Effector CD8-positive, alpha-beta T cell (primary cell): ENCODE data around the gene ARL5C.
"Not testable (repeated sequence)": the region's sequence is repeated elsewhere in the genome, so short reads cannot be mapped to it uniquely, and the experiment has no call there.

Experiments
- DNase-seq: peaks from one replicate; lab custom pipeline; 2025; lab: John Stamatoyannopoulos, UW

Gene ARL5C

GRCh38 chr17:39141294-39141693 is 24.7 kb downstream of the ARL5C start:
- DNase-seq = no peak

- DNase-seq = no peak
Observed at GRCh38 chr17:39139561-39139960, 26.4 kb downstream of the ARL5C start.

- no peak for DNase-seq
Observed at GRCh38 chr17:39139161-39139511, 26.8 kb downstream of the ARL5C start.

DNA sequence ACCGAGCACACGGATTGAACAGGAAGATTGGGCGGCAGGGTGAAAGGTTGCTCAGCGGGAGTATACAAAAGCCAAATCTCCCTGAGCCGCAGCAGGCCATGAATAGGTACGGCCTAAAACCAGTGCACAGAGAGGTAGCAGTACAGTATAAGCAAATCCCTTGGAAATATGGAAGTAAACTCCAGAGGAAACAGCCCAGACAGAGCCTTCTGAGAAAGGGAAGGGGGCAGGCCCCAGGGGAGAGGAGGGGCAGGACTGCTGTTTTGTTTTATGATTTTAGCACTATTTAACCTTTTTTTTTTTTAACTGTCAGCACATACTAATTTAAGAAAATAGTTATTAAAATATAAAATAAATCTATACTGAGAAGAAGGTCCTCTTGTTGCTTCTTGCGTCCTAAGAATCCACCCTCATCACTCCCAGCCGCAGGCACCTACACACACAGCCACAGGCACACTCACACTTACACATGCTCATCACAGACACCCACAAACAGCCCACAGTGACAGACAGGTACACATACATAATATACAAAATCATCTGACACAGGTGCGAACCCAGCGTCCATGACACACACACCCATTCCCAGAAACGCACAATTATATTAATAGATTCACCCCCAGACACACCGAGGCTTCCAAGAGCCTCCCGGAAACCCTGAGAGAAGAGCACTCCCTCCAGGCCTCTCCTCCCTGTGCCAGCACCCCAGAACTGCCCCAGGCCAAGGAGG is 27.4 kb downstream of the ARL5C start:
- DNase-seq = no peak

DNA sequence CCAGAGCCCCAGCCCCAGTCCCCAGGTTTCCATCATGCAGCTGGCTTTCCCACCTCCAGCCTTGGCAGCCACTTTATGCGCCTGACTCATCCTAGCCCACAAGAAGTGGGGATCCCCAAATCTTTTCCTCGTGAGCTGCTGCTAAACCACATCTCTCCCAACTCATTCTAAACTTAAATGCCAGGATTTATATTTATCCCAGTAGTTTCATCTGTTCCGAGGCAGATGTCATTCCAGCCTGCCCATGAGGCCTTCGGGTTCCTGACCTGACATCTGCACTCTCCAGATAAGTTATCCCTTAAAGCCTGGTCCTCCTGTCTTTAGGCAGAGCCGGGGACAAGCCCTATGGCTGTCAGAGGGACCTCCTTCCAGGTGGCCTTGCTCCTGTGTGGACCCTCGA is 31.1 kb downstream of the ARL5C start:
- DNase-seq = no peak

DNA sequence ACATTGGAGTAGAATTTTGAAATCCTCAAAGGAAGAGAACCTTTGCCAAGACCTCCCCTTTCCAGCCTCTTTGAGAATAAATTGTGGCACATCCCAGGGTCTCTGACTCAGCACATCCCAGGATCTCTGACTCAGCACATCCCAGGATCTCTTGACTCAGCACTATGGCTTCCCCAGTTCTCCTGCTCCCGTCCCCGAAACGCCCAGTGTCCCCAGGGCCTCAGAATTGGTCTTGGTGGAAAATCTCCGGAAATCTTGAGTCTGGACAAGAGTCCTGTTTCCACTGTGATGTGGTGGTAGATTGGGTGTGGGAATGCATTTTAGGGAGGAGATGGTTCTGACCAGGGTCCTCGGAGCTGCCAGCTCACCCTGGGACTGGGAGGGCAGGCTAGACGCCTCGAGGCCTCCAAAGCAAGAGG is 33.8 kb downstream of the ARL5C start:
- no peak for DNase-seq

DNA sequence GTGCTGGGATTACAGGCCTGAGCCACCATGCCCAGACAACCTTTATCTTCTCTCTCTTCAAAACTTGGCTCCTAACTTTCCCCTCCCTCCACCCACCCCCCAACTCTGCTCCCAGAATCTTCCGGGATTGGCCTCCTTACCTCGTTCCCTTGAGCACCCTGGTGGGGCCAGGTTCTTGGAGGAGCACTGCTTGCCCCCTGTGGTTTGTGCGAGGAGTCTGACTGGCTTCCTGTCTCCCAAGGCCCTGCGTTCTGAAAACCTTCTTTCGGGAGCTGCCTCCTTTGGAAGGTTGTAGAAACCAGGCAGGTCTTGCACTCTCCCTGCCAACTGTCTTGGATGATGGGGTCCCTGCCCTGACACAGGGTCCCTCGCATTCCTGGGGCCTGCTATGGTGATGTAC is 34.3 kb downstream of the ARL5C start:
- no peak for DNase-seq

GRCh38 chr17:39130205-39130604 is 35.8 kb downstream of the ARL5C start:
- DNase-seq = no peak

DNA sequence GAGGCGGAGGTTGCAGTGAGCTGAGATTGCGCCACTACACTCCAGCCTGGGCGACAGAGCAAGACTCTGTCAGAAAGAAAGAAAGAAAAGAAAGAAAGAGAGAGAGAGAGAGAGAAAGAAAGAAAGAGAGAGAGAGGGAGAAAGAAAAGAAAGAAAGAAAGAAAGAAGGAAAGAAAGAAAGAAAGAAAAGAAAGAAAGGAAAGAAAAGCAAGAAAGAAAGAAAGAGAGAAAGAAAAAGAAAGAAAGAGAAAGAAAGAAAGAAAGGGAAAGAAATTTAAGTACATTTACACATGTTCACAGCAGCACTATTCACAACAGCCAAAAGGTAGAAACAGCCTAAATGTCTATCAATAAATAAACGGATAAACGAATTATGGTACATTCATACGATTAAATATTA is 36.4 kb downstream of the ARL5C start:
- DNase-seq = not testable (repeated sequence)

DNA sequence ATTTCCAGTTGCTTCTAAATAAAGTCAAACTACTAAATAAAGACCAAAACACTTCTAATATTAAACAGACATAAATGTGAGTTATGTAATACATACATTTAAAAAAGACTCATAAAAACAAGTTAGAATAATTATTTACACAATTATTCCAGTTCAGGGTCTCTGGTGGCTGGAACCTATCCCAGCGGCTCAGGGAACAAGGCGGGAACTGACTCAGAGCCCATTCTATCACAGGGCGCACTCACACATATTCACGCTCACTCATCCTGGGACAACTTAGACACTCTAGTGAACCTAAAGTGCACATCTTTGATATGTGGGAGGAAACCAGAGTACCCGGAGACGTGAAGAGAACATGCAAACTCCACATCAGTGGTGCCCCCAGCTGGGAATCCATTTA is 39.5 kb downstream of the ARL5C start:
- no peak for DNase-seq

GRCh38 chr17:39125143-39125875 is 40.7 kb downstream of the ARL5C start:
- no peak for DNase-seq

- DNase-seq = no peak
Observed at GRCh38 chr17:39123627-39124026, 42.3 kb downstream of the ARL5C start.

DNA sequence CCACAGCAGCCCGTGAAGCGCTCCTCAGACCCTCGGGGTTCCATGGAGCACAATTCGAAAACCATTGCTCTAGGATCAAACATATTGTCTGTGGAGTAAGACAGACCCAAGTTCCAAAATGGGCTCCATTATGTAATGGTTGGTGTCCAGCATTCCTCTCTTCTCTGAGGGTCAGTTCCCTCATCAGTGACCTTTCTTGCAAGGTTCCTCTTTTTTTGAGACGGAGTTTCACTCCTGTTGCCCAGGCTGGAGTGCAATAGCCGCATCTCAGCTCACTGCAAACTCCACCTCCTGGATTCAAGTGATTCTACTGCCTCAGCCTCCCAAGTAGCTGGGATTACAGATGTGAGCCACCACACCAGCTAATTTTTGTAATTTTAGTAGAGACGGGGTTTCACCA is 43.0 kb downstream of the ARL5C start:
- DNase-seq = no peak

DNA sequence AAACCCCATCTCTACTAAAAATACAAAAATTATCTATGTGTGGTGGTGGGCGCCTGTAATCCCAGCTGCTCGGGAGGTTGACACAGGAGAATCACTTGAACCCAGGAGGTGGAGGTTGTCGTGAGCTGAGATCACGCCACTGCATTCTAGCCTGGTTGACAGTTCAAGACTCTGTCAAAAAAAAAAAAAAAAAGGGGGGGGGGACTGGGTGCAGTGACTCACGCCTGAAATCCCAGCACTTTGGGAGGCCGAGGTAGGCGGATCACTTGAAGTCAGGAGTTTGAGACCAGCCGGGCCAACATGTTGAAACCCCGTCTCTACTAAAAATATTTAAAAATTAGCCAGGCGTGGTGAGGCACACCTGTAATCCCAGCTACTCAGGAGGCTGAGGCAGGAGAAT is 44.0 kb downstream of the ARL5C start:
- not testable (repeated sequence) for DNase-seq

GRCh38 chr17:39118674-39119419 is 47.1 kb downstream of the ARL5C start:
- DNase-seq = no peak

GRCh38 chr17:39116224-39116623 is 49.7 kb downstream of the ARL5C start:
- DNase-seq = no peak

- DNase-seq = no peak
Observed at GRCh38 chr17:39115135-39115534, 50.8 kb downstream of the ARL5C start.

DNA sequence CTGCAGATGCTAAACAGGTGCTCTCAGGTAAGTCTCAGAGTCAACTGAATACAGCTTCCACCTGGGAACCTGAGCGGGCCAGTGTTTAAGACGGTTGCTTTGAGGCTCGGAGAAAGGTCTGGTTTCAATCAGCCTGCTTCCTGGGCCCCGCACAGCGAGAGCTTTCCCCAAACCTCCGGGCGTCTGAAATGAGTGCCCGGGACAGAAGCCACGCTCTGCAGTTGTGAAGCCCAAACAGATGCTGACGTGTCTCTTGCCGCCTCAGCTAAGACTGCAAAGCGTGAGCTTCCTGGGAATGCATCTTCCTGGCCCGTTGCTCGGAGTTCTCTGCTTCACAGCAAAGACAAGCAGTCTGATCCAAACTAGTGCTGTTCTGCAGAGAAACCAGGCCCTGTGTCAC is 51.2 kb downstream of the ARL5C start:
- DNase-seq = no peak

DNA sequence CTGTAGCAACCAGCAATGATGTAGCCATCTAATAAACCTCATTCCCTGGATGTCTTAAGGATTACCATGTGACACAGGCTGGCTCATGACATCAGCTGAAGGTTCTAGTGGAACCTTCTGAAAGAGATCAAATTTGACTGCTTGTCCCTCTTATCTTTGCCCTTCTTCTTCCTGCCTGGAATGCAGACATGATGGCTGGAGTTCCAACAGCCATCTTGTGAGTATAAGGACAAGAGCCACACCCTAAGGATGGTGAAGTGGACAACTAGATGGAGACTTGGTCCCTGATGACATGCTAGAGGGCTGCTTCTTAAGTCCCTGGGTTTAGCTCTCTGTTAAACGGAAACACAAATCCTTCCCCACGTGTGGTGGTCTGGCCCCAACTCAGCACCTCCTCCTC is 52.1 kb downstream of the ARL5C start:
- no peak for DNase-seq

GRCh38 chr17:39110435-39111136 is 55.4 kb downstream of the ARL5C start:
- no peak for DNase-seq

DNA sequence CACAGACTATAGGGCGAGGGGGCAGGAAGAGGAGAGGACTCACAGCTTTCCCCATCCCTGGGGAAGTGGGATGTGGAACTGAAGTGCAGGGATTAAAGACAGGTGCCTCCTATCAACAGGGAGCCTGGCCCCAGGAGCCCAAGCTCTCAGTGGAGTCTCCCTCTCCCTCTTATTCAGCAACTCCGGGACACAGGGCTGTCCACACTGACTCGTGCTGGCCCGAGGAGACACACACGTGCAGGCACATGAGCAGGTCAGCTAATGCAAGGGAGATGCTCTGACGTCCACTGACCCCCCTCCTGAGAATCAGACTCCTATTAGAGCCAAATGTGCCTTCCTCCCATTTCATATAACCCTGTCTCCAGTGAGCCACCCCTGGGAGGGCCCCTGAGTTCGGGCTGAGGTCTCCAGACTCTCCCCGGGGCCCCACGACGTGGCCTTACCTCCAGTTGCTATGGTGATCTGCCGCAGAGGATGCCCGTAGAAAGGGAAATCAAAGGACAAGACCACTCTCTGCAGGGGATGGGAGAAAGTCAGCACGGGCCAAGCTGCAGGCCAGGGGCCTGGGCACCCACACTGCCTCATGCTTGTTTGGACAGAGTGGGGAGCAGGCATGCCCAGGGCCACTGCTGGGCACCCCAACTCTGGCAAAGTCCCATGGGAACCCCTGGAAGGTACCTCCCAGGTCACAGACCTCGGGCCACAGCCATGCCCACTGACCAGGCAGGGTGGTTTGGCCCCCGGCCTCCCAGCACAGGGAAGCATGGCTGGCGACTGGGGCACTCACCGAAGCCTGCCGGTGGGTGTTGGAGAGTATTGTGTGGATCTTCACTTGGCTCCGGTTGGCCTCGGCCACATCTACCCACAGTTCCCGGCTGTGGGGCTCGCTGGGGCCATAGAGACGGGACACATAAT is 57.2 kb downstream of the ARL5C start:
- DNase-seq = no peak
